CD4-positive, alpha-beta T cell treated with Interleukin-4 for 4 hours (primary cell): ENCODE results near the gene AGRN.
"Not testable (repeated sequence)": the region's sequence is repeated elsewhere in the genome, so short reads cannot be mapped to it uniquely, and the experiment has no call there.

ENCODE experiments used
- DNase-seq: peaks from one replicate; pipeline ENCODE4 v3.0.0-alpha.2; 2020

Gene AGRN

GRCh38 chr1:1055841-1056736 is 36.2 kb downstream of the AGRN start:
- DNase-seq: no peak

- not testable (repeated sequence) for DNase-seq
Measured at GRCh38 chr1:1057769-1058087, 37.8 kb downstream of the AGRN start.

GRCh38 chr1:1058088-1058905 is 38.4 kb downstream of the AGRN start:
- DNase-seq: no peak

DNA sequence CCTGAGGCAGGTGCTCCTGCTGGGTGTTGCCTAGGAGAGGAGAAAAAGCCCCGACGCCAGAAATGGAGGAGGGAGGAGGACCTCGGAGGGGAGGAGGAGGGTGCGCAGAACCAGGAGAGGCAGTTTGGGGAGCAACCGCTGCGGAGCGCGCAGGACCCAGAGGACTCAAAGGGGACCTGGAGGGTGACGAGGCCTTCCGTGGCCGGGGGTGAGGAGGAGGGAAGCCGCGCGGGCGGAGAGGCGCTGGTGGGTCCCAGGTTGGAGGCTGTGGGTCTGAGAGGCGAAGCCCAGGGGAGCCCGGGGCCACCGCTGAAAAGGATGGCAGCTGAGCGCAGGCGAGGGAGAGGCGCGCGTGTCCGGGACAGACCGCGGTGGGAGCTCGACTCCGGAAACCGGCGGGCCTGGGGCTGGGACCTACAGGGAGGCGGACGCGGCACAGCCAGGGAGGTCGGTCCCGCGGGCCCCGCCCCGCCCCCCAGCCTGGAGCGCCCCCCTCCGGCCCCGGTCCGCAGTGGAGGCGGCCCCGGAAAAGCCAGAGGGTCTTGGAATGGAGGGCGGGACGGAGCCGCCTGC is 39.1 kb downstream of the AGRN start:
- no peak for DNase-seq

DNA sequence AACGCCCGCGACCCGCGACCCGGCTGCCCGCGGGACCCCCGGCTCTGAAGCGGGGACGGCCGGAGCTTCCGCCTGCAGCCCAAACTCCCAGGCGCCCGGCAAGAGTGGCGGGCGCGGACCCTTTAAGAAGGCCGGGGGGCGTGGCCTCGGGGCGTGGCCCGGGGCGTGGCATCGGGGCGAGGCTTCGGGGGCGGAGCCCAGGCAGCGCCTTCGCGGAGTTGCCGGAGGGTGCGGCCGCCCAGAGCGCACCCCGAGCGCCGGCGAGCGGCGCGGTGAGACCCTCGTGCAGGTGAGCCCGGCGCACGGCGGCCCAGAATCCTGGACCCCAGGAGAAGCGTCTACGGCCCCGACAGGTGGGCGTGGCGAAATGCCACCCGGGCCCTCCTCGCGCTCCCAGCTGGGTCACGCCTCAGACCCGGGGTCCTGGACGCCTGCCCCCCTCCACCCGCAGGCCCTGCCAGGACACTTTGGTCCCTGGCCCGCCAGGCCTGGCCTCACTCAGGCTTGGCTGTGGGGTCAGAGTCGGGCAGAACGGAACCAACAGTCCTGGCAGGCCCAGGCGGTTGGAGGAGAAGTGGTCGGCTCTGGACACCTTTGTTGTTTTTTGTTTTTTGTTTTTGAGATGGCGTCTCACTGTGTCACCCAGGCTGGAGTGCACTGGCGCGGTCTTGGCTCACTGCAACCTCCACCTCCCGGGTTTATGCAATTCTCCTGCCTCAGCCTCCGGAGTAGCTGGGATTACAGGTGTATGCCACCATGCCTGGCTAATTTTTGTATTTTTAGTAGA is 39.8 kb downstream of the AGRN start:
- peak; percentile 81 for DNase-seq

DNA sequence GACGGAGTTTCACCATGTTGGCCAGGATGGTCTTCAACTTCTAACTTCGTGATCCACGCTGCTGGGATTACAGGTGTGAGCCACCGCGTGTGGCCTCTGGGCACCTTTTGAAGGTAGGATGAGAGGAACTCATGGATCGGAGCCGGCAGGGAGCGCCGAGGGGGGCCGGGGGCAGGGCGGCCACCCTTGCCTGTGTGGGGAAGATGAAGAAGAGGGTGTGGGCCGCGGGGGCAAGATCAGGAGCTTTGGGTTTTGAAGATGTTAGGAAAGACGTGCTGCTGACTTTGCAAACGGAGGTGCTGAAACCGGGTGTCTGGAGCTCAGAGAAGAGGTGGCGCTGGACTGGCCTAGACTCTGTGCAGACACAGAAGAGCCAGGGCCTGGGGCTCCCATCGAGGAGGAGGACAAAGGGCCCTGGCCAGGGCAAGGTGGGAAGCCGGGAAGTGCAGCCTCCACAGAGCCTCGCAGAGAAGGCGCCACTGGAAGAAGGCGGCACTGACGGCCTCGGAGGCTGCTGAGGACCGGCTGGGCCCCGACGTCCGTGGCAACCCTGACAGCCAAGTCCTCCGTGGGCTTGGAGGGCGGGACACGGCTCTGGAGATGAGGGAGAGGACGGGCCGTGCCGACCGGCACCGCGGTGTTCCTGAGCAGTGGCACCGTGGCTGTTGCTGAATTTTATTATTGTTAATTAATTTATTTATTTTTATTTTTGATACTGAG is 40.5 kb downstream of the AGRN start:
- no peak for DNase-seq

- DNase-seq: no peak
Measured at GRCh38 chr1:1061682-1062345, 41.9 kb downstream of the AGRN start.

GRCh38 chr1:1062348-1063163 is 42.6 kb downstream of the AGRN start:
- DNase-seq: no peak

DNA sequence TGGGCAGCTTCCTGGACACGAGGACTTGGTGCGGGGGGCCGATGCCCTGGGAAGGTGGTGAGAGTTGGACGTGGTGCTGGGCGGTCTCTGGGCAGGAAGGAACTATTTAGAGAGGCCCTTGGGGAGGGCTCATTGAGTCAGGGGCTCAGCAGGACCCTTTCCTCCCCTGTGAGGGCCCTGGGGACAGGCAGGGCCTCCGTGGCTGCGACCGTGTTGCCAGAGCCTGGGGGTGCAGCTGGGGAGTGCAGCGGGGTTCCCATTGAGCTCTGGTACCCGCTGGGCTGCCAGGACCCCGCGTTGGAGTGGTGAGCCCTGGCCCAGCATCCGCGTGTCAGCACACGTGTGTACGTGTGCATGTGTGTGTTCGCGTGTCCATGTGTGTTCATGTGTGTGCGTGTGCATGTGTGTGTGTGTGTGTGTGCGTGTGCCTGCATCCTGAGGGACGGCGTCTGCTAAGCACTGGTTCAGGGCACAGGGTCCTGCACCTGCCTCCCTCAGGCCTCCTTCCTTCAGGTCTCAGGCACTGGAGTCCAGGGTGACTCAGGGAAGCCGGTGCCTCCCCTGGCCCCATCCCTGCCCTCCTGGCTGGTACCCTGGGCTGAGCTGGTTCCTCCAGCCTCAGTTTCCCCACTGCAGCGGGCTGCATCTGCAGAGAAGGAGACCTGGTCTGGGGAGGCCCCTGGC is 43.5 kb downstream of the AGRN start:
- no peak for DNase-seq

- DNase-seq: peak; percentile 90
Measured at GRCh38 chr1:1063945-1064831, 44.3 kb downstream of the AGRN start.

DNA sequence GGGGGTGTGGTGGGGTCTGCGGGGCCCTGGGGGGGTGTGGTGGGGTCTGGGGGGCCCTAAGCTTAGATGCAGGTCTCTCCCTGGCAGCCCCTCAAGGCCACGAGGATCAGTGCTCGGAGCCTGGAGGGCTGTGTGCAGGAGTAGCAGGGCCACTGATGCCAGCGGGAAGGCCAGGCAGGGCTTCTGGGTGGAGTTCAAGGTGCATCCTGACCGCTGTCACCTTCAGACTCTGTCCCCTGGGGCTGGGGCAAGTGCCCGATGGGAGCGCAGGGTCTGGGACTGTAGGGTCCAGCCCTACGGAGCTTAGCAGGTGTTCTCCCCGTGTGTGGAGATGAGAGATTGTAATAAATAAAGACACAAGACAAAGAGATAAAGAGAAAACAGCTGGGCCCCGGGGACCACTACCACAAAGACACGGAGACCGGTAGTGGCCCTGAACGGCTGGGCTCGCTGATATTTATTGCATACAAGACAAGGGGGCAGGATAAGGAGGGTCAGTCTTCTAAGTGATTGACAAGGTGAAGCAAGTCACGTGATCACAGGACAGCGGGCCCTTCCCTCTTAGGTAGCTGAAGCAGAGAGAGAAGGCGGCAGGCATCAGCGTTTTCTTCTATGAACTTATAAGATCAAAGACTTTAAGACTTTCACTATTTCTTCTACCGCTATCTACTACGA is 45.5 kb downstream of the AGRN start:
- DNase-seq: no peak

DNA sequence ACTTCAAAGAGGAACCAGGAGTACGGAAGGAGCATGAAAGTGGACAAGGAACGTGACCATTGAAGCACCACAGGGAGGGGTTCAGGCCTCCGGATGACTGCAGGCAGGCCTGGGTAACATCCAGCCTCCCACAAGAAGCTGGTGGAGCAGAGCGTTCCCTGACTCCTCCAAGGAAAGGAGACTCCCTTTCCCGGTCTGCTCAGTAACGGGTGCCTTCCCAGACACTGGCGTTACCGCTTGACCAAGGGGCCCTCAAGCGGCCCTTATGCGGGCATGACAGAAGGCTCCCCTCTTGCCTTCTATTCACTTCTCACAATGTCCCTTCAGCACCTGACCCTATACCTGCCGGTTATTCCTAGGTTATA is 46.0 kb downstream of the AGRN start:
- DNase-seq: not testable (repeated sequence)

DNA sequence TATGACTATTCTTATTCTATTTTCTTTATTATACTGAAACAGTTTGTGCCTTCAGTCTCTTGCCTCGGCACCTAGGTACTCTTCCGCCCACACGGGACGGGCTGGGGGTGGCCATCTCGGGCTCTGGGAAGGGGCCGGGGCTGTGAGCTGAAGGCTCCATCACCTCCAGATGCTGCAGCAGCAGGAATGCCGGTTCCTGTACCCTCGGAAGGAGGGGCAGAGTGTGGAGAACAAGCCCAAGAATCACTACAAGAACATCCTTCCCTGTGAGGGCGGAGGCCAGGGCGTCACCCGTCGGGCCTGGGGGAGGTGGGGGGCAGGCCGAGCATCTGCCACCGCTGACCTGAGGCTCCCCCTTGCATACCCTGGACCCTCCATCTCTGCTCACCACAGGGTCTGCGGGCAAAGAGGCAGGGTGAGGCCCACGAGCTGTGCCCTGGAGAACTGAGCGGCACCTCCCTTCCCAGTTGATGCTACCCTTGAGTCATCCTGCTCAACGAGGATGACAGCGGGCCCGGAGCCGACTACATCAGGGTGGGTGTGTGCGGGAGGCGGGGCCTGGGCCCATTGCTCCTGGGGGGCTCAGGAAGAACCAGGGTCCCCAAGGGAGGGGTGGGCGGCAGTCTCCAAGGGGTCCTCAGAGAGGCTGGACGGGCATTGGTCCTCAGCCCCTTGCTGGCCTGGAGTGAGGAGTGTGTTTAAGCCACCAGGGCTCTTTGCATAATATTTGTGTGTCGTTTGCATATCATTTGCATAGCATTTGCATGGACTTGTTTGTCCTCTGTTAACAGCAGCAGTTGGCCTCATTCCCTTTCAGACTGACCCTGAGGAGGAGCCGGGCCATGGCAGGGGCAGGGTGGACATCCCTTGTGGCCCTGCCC is 46.7 kb downstream of the AGRN start:
- DNase-seq: no peak

DNA sequence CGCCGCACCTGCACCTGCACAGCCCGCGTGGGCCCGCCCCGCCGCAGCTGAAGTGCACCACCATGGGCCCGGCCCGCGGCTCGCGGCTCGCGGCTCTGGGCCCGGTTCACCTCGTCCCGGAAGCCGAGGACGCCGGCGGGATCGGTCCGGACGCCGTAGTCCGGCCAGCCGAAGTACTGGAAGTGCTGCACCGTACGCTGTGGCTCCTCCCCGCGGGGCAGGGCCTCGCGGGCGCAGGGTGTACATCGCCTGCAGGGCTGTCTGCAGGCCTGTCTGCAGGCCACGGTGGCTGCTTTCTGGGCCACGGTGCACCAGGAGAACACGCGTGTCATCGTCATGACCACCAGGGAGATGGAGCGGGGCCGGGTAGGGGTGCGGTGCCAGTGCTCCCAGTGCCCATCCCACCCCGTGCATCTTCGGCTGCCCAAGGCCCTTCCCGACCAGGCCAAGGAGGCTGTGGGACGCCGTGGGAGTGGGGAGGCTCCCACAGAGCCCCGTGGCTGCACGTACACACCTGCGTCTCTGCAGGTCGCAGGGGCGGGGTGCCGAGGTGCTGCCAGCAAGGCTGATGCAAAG is 47.5 kb downstream of the AGRN start:
- no peak for DNase-seq

GRCh38 chr1:1067860-1068516 is 48.1 kb downstream of the AGRN start:
- DNase-seq: no peak

DNA sequence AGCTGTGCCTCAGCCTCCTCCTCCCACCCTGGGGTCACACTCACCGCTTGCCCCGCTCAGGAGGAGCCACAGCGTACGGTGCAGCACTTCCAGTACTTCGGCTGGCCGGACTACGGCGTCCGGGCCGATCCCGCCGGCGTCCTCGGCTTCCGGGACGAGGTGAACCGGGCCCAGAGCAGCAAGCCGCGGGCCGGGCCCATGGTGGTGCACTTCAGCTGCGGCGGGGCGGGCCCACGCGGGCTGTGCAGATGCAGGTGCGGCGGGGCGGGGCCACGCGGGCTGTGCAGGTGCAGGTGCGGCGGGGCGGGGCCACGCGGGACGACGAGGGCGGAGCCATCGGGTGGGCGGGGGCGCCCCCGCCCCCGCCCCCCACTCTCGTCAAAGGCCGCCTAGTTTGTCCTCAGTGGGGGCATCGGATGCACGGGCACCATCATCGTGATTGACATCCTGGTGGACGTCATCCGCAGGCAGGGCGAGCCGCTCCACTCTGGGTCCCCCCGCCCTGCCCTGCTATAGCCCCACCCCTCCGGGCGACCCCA is 48.7 kb downstream of the AGRN start:
- peak; percentile 34 for DNase-seq
